Activated CD4-positive, alpha-beta T cell treated with anti-CD3 and anti-CD28 coated beads, Interleukin-2, amount 50 U/mL, for 1 hour (primary cell): ENCODE results near the gene IRAK1.
A peak's percentile ranks its signal among the peaks of the same experiment; 100 is the strongest.

Experiments used
- DNase-seq: peaks from one replicate; pipeline ENCODE4 v3.0.0-alpha.2; 2020

Gene IRAK1

GRCh38 chrX:154019633-154020528 lies at the start of gene IRAK1:
Gene IRAK1 (minus strand): TSS chrX:154019902. CDS start chrX:154019812, 90 bp downstream.
- peak; percentile 37 for DNase-seq

- DNase-seq = no peak
Observed at GRCh38 chrX:154068560-154068959, 48.9 kb upstream of the IRAK1 start.

- DNase-seq = no peak
Observed at GRCh38 chrX:154064637-154065435, 45.1 kb upstream of the IRAK1 start.

- DNase-seq = no peak
Observed at GRCh38 chrX:154063234-154063633, 43.5 kb upstream of the IRAK1 start.

- no peak for DNase-seq
Observed at GRCh38 chrX:154061801-154062200, 42.1 kb upstream of the IRAK1 start.

GRCh38 chrX:154059729-154060245 lies 40.1 kb upstream of the IRAK1 start:
- DNase-seq = no peak

- no peak for DNase-seq
Observed at GRCh38 chrX:154059231-154059630, 39.5 kb upstream of the IRAK1 start.

GRCh38 chrX:154058214-154058997 lies 38.7 kb upstream of the IRAK1 start:
- DNase-seq = no peak

- DNase-seq = no peak
Observed at GRCh38 chrX:154057791-154058190, 38.1 kb upstream of the IRAK1 start.

- DNase-seq = no peak
Observed at GRCh38 chrX:154056770-154057241, 37.1 kb upstream of the IRAK1 start.

- DNase-seq = peak; percentile 72
Observed at GRCh38 chrX:154051201-154051810, 31.6 kb upstream of the IRAK1 start.

GRCh38 chrX:154050113-154050495 lies 30.4 kb upstream of the IRAK1 start:
- no peak for DNase-seq

GRCh38 chrX:154049209-154050112 lies 29.8 kb upstream of the IRAK1 start:
- no peak for DNase-seq

GRCh38 chrX:154048398-154048797 lies 28.7 kb upstream of the IRAK1 start:
- no peak for DNase-seq

- no peak for DNase-seq
Observed at GRCh38 chrX:154046940-154047610, 27.4 kb upstream of the IRAK1 start.

- DNase-seq = no peak
Observed at GRCh38 chrX:154046031-154046781, 26.5 kb upstream of the IRAK1 start.

- DNase-seq = no peak
Observed at GRCh38 chrX:154044091-154044490, 24.4 kb upstream of the IRAK1 start.

- no peak for DNase-seq
Observed at GRCh38 chrX:154043003-154043763, 23.5 kb upstream of the IRAK1 start.

GRCh38 chrX:154040863-154041262 lies 21.2 kb upstream of the IRAK1 start:
- no peak for DNase-seq
